K562 (cell line): ENCODE data around the gene LTBP1. TPM values are rescaled to one million over a fixed set of nuclear protein-coding genes. Genes with fewer than 3 reads are reported as not detected.
A peak's percentile ranks its signal among the peaks of the same experiment; 100 is the strongest.

Experiments
- C11orf30 ChIP-seq: fragments of 450-650 bp; IDR thresholded peaks from 2 replicates; pipeline ENCODE4 v1.6.1; 2016; ENCODE audit warnings: low read depth, mild to moderate bottlenecking
- CBX3 ChIP-seq, 2 experiments: IDR thresholded peaks; 1 replicate in 1 of 2; 2 replicates in 1 of 2; pipeline ENCODE4 v1.6.1; 2012; ENCODE audit warnings: inconsistent platforms in 2 of 2, low read length in 2 of 2, borderline replicate concordance in 1 of 2, control low read depth in 1 of 2
- CC2D1A ChIP-seq: fragments of 450-650 bp; IDR thresholded peaks from 2 replicates; pipeline ENCODE4 v1.6.1; 2017; ENCODE audit warnings: mild to moderate bottlenecking
- ETV6 ChIP-seq, 3 experiments: fragments of 150-350 bp in 1 of 3; sonication (generic) in 1 of 3; formaldehyde crosslinking in 1 of 3; IDR thresholded peaks; 2 replicates each; pipeline versions ENCODE4 v1.6.1 to v1.8.0; 2014 to 2022; ENCODE audit warnings: borderline replicate concordance in 2 of 3, low read depth in 2 of 3, antibody characterized with exemption in 1 of 3, low read length in 1 of 3, mild to moderate bottlenecking in 1 of 3, missing genetic modification reagents in 1 of 3
- FOXA3 ChIP-seq, 2 experiments: fragments of 450-650 bp in 1 of 2; sonication (generic) in 1 of 2; formaldehyde crosslinking; IDR thresholded peaks in 1 of 2; conservative IDR thresholded peaks in 1 of 2; 2 replicates each; pipeline versions ENCODE4 v1.4.0 to v1.8.0; 2020 to 2022; ENCODE audit warnings: mild to moderate bottlenecking in 2 of 2, missing genetic modification reagents in 1 of 2
- HEY1 ChIP-seq: fragments of 250-450 bp; sonication (Bioruptor Pico); IDR thresholded peaks from 2 replicates; pipeline ENCODE4 v1.5.0; 2020; ENCODE audit warnings: mild to moderate bottlenecking, moderate library complexity, borderline replicate concordance
- JUNB ChIP-seq: fragments of 450-650 bp; formaldehyde crosslinking; conservative IDR thresholded peaks from 2 replicates; pipeline ENCODE4 v1.4.0; 2020; ENCODE audit warnings: mild to moderate bottlenecking
- NFIC ChIP-seq: fragments of 450-650 bp; IDR thresholded peaks from 2 replicates; pipeline ENCODE4 v1.6.1; 2017; ENCODE audit warnings: mild to moderate bottlenecking, inconsistent platforms
- RAD21 ChIP-seq, 2 experiments: fragments of 250-450 bp in 1 of 2; fragments of 450-650 bp in 1 of 2; sonication (Bioruptor Pico) in 1 of 2; formaldehyde crosslinking in 1 of 2; IDR thresholded peaks in 1 of 2; conservative IDR thresholded peaks in 1 of 2; 2 replicates each; pipeline versions ENCODE4 v1.4.0 to v1.8.0; 2020 to 2022; ENCODE audit warnings: mild to moderate bottlenecking in 2 of 2, moderate library complexity in 1 of 2
- SOX6 ChIP-seq: fragments of 450-650 bp; IDR thresholded peaks from 2 replicates; pipeline ENCODE4 v1.6.1; 2014; ENCODE audit warnings: mild to moderate bottlenecking
- ZBTB17 ChIP-seq: fragments of 450-650 bp; formaldehyde crosslinking; IDR thresholded peaks from 2 replicates; pipeline ENCODE4 v1.4.0; 2020; ENCODE audit warnings: mild to moderate bottlenecking
- ZBTB43 ChIP-seq: sonication (generic); formaldehyde crosslinking; IDR thresholded peaks from 2 replicates; pipeline ENCODE4 v1.8.0; 2023; ENCODE audit warnings: mild to moderate bottlenecking, missing genetic modification reagents
- ZFX ChIP-seq: sonication (generic); formaldehyde crosslinking; IDR thresholded peaks from 2 replicates; pipeline ENCODE4 v1.8.0; 2022; ENCODE audit warnings: mild to moderate bottlenecking, missing genetic modification reagents, moderate library complexity
- ZNF384 ChIP-seq: IDR thresholded peaks from 2 replicates; pipeline ENCODE4 v1.6.1; 2012; ENCODE audit warnings: low read depth, low read length, improper control_type of control experiment
- ZNF830 ChIP-seq: fragments of 250-450 bp; sonication (Bioruptor Pico); IDR thresholded peaks from 2 replicates; pipeline ENCODE4 v1.5.0; 2021; ENCODE audit warnings: mild to moderate bottlenecking
- polyA plus RNA-seq, 8 experiments: library from polyadenylated mRNA; depleted of rRNA in 4 of 8; stranded (reverse) in 5 of 8; unstranded in 3 of 8; fragments of >200 nt; fragmentation: Nextera tagmentation in 2 of 8; fragmentation: Illumina TruSeq in 1 of 8; extraction: Ambion mirVana in 2 of 8; extraction: Trizol in 1 of 8; gene quantifications; 2 replicates each; pipeline versions ENCODE4 v1.2.1 to v1.2.3, GENCODE V29; 2011 to 2014; ENCODE audit warnings: inconsistent platforms in 1 of 8, missing spikeins in 1 of 8
- total RNA-seq, 7 experiments: library from RNA; depleted of rRNA in 6 of 7; stranded (reverse); fragments of >200 nt in 6 of 7; fragmentation: Illumina TruSeq in 2 of 7; extraction: Trizol in 2 of 7; gene quantifications; 2 replicates each; pipeline versions ENCODE4 v1.2.1 to v1.2.3, GENCODE V29; 2011 to 2021; ENCODE audit warnings: low replicate concordance in 1 of 7
- TF ChIP-seq, protein P1 (sequence below): IDR thresholded peaks from 3 replicates; pipeline ENCODE4 v1.6.1; 2011; ENCODE audit warnings: borderline replicate concordance, mild to moderate bottlenecking, moderate library complexity; ENCODE audit not compliant: insufficient read length; ENCODE audit errors: extremely low read depth
- TF ChIP-seq, protein P2 (sequence below): fragments of 250-450 bp; sonication (Bioruptor Pico); IDR thresholded peaks from 2 replicates; pipeline ENCODE4 v1.5.0; 2021; ENCODE audit warnings: mild to moderate bottlenecking, borderline replicate concordance
- TF ChIP-seq, protein P3 (sequence below), 2 experiments: fragments of 450-650 bp; IDR thresholded peaks; 2 replicates each; pipeline ENCODE4 v1.6.1; 2016

The LTBP1 gene
- total and polyA plus RNA-seq, 9 of the 15 experiments (the other 6 are each of a cell fraction or from before 2014, with no cell fraction given) = 3.6 to 16.4 (median 8.5) TPM

DNA sequence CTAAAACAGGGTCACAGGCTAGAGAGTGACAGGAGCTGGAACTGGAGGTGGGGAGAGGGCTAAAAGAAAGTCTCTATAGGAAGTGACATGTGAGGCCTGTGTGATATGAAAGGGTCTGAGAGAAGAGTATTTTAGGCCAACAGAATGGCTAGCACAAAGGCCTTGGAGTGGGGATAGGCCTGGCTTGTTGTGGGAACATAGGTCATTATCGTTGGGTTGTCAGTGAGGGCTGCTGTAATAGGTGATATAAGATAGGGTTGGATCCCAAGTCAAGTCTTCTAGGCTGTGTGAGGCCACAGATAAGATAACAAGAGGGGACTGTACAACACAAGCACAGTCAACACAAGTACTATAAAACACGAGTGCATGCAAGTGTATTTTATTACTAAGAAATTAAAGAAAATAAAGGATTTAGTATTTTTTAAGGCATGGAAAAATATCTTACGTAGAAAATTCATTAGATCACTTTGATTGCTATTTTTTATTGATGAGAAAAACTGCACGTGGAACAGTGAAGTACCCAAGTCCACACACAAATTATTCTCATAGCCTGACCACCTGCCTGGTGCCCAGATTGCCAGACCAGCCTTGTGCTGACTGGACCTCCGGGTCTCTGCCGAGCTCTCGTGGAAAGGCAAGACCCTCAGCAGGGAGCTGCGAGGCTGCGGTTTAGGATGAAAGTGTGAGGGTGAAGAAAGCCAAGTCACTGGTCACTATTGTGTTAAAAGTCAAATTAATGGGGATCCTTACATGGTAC lies 14.1 kb downstream of the LTBP1 start (continued):
- TF ChIP-seq CC2D1A (peak; percentile 89; the same call in 1 of the 2 replicates), ZBTB17 (CRISPR knock-in tag) (no peak), HEY1 (CRISPR knock-in tag) (peak; percentile 30; the same call in 1 of the 2 replicates), C11orf30 (no peak), ZBTB43 (CRISPR knock-in tag) (no peak), FOXA3 (CRISPR knock-in tag; conservative IDR thresholded peaks at IDR 0.05 in 1 of 2, IDR thresholded peaks at IDR 0.05 in 1 of 2) (peak in 1 of 2 experiments; percentile 37; a peak in 1 of 4 replicates), SOX6 (peak; percentile 95), ETV6 (IDR thresholded peaks at IDR 0.05; ENCODE audit: borderline replicate concordance in 1 of 2, low read depth in 2 of 2, low read length in 1 of 2) (peak in 1 of 2 experiments; percentile 28; a peak in 1 of 4 replicates), ETV6 (CRISPR knock-in tag; IDR thresholded peaks at IDR 0.05; ENCODE audit: borderline replicate concordance) (no peak), NFIC (peak; percentile 92), JUNB (CRISPR knock-in tag) (no peak), CBX3 (IDR thresholded peaks at IDR 0.05; ENCODE audit: borderline replicate concordance in 1 of 2, low read length in 2 of 2) (peak in 1 of 2 experiments; percentile 88; a peak in 2 of 3 replicates), ZNF384 (no peak), ZNF830 (no peak), RAD21 (CRISPR knock-in tag; conservative IDR thresholded peaks at IDR 0.05 in 1 of 2, IDR thresholded peaks at IDR 0.05 in 1 of 2) (peak in 1 of 2 experiments; percentile 25; a peak in 1 of 4 replicates), ZFX (peak; percentile 91)
- TF ChIP-seq, protein P1, sequence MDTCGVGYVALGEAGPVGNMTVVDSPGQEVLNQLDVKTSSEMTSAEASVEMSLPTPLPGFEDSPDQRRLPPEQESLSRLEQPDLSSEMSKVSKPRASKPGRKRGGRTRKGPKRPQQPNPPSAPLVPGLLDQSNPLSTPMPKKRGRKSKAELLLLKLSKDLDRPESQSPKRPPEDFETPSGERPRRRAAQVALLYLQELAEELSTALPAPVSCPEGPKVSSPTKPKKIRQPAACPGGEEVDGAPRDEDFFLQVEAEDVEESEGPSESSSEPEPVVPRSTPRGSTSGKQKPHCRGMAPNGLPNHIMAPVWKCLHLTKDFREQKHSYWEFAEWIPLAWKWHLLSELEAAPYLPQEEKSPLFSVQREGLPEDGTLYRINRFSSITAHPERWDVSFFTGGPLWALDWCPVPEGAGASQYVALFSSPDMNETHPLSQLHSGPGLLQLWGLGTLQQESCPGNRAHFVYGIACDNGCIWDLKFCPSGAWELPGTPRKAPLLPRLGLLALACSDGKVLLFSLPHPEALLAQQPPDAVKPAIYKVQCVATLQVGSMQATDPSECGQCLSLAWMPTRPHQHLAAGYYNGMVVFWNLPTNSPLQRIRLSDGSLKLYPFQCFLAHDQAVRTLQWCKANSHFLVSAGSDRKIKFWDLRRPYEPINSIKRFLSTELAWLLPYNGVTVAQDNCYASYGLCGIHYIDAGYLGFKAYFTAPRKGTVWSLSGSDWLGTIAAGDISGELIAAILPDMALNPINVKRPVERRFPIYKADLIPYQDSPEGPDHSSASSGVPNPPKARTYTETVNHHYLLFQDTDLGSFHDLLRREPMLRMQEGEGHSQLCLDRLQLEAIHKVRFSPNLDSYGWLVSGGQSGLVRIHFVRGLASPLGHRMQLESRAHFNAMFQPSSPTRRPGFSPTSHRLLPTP = no peak
- TF ChIP-seq, protein P2, sequence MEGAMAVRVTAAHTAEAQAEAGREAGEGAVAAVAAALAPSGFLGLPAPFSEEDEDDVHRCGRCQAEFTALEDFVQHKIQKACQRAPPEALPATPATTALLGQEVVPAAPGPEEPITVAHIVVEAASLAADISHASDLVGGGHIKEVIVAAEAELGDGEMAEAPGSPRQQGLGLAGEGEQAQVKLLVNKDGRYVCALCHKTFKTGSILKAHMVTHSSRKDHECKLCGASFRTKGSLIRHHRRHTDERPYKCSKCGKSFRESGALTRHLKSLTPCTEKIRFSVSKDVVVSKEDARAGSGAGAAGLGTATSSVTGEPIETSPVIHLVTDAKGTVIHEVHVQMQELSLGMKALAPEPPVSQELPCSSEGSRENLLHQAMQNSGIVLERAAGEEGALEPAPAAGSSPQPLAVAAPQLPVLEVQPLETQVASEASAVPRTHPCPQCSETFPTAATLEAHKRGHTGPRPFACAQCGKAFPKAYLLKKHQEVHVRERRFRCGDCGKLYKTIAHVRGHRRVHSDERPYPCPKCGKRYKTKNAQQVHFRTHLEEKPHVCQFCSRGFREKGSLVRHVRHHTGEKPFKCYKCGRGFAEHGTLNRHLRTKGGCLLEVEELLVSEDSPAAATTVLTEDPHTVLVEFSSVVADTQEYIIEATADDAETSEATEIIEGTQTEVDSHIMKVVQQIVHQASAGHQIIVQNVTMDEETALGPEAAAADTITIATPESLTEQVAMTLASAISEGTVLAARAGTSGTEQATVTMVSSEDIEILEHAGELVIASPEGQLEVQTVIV (CRISPR knock-in tag) = no peak
- TF ChIP-seq, protein P3, sequence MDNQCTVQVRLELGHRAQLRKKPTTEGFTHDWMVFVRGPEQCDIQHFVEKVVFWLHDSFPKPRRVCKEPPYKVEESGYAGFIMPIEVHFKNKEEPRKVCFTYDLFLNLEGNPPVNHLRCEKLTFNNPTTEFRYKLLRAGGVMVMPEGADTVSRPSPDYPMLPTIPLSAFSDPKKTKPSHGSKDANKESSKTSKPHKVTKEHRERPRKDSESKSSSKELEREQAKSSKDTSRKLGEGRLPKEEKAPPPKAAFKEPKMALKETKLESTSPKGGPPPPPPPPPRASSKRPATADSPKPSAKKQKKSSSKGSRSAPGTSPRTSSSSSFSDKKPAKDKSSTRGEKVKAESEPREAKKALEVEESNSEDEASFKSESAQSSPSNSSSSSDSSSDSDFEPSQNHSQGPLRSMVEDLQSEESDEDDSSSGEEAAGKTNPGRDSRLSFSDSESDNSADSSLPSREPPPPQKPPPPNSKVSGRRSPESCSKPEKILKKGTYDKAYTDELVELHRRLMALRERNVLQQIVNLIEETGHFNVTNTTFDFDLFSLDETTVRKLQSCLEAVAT (IDR thresholded peaks at IDR 0.05) = peak in 1 of 2 experiments; percentile 19; a peak in 1 of 4 replicates
